ENCODE results near the gene FOXP1. TPM values are rescaled to one million over a fixed set of nuclear protein-coding genes. Genes with fewer than 3 reads are reported as not detected.

Gene FOXP1
- total RNA-seq, 1 experiment from 2014 or later, result 75.3 TPM

DNA sequence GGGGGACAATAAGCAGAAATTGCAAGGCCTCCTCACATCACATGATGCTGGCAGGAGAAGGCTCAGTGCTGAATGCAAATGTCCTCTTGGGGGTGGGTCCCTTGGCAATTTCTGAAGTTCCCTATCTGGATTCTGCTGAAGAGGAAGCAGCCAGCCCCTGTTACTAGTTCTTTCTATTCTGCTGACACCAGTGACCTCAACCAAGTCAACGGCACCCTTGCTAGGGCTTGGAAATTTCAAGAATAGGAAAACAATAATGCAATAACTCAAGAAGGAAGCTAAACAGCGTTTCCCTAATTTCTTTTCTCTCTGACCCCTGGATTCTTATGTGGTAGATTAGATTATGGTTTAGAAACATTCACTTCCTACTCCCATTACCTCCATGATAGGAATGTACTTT is 46.2 kb upstream of the FOXP1 start:
- H2AK5ac ChIP-seq (ENCODE audit: insufficient read length, low read length), result no peak overlapping the region
- no peak overlapping the region for H2BK20ac ChIP-seq (ENCODE audit: low read depth, low read length, poor library complexity, severe bottlenecking)
- no peak overlapping the region for H3K18ac ChIP-seq (ENCODE audit: insufficient read length, low read depth, low read length)
- Mint-ChIP-seq H3K36me3 (ENCODE audit: insufficient read depth in 1 of 3, low read depth in 3 of 3) (no peaks in the 10 kb centered on the region), H3K27ac (no peak overlapping the region), H3K4me3 (no peak overlapping the region), H3K4me1 (peaks cover 4 to 7% of the 10 kb centered on the region in 2 experiments; a peak in 3 of 4 replicates), H3K9me3 (peaks cover 0 to 4% of the 10 kb centered on the region in 2 experiments; a peak in 3 of 5 replicates), H3K27me3 (ENCODE audit: low read depth) (peaks cover 5% of the 10 kb centered on the region; the same call in 1 of the 2 replicates)
- no peak overlapping the region for H3T11ph ChIP-seq (ENCODE audit: low read length)
- H3K14ac ChIP-seq (ENCODE audit: insufficient read depth, low read length), result no peak overlapping the region
- H3K4me1 ChIP-seq (ENCODE audit: insufficient read depth, low read length), result no peaks in the 10 kb centered on the region
- no peaks in the 10 kb centered on the region for H3K79me1 ChIP-seq (ENCODE audit: insufficient read depth, low read depth, low read length, poor library complexity, severe bottlenecking)
- TF ChIP-seq, protein P1, sequence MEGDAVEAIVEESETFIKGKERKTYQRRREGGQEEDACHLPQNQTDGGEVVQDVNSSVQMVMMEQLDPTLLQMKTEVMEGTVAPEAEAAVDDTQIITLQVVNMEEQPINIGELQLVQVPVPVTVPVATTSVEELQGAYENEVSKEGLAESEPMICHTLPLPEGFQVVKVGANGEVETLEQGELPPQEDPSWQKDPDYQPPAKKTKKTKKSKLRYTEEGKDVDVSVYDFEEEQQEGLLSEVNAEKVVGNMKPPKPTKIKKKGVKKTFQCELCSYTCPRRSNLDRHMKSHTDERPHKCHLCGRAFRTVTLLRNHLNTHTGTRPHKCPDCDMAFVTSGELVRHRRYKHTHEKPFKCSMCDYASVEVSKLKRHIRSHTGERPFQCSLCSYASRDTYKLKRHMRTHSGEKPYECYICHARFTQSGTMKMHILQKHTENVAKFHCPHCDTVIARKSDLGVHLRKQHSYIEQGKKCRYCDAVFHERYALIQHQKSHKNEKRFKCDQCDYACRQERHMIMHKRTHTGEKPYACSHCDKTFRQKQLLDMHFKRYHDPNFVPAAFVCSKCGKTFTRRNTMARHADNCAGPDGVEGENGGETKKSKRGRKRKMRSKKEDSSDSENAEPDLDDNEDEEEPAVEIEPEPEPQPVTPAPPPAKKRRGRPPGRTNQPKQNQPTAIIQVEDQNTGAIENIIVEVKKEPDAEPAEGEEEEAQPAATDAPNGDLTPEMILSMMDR (conservative IDR thresholded peaks at IDR 0.05), result no peak
- H4K8ac ChIP-seq (replicated peaks; ENCODE audit: insufficient read length, low read depth, low read length), result no peak overlapping the region
- H2AFZ ChIP-seq (ENCODE audit: low read length), result no peak overlapping the region
- H2BK12ac ChIP-seq (ENCODE audit: insufficient read length, low read depth, low read length), result no peak overlapping the region
- no peaks in the 10 kb centered on the region for H3K9me3 ChIP-seq (ENCODE audit: control insufficient read depth, low read depth, low read length)
- H3K23me2 ChIP-seq (ENCODE audit: insufficient read length, low read depth, low read length, poor library complexity, severe bottlenecking), result no peaks in the 10 kb centered on the region
- no CpG with 5 or more reads among the region's 2 CpGs for WGBS (ENCODE audit: extremely low coverage, insufficient read length, low lambda C conversion rate)
- no peak overlapping the region for H2BK15ac ChIP-seq (ENCODE audit: low read depth, low read length)
- no peak overlapping the region for H3K4ac ChIP-seq (ENCODE audit: low read depth, low read length)
- H4K5ac ChIP-seq (ENCODE audit: insufficient read length, low read depth, low read length), result no peak overlapping the region
- no peak overlapping the region for H3K56ac ChIP-seq (ENCODE audit: insufficient read length, low read depth, low read length)
- no peak for DNase-seq
- H3K79me2 ChIP-seq (ENCODE audit: insufficient read depth, low read length), result no peaks in the 10 kb centered on the region
- H2BK120ac ChIP-seq (ENCODE audit: low read depth, low read length, poor library complexity, severe bottlenecking), result no peak overlapping the region
- no peak overlapping the region for H3K9ac ChIP-seq (ENCODE audit: extremely low read depth, insufficient read length, low read length)
- H4K91ac ChIP-seq (ENCODE audit: insufficient read length, low read depth, low read length), result no peak overlapping the region
- no peaks in the 10 kb centered on the region for H4K20me1 ChIP-seq (ENCODE audit: control insufficient read depth, insufficient read depth, insufficient read length)
- H2BK5ac ChIP-seq (ENCODE audit: insufficient read length, low read length), result no peak overlapping the region
- H3K27me3 ChIP-seq (ENCODE audit: insufficient read depth, low read length), result no peaks in the 10 kb centered on the region
- no peak overlapping the region for H3K27ac ChIP-seq (ENCODE audit: insufficient read length, low read depth, low read length)
- H3K23ac ChIP-seq (ENCODE audit: insufficient read length, low read depth, low read length), result no peak overlapping the region
- no peak overlapping the region for H3K4me2 ChIP-seq (ENCODE audit: insufficient read depth, insufficient read length, low read length)

Measured in H9 (cell line).